ENCODE results near the gene WNK4.

WNK4 gene

GRCh38 chr17:42775534-42776098 is 4.8 kb upstream of the WNK4 start:
- H3K9me3 ChIP-seq (ENCODE audit: severe bottlenecking): no peaks in the 10 kb centered on the region
- DNase-seq: no peak
- no peak overlapping the region for H3K27ac ChIP-seq
- peaks cover 45% of the 10 kb centered on the region for H3K36me3 ChIP-seq
- TF ChIP-seq, protein P1, sequence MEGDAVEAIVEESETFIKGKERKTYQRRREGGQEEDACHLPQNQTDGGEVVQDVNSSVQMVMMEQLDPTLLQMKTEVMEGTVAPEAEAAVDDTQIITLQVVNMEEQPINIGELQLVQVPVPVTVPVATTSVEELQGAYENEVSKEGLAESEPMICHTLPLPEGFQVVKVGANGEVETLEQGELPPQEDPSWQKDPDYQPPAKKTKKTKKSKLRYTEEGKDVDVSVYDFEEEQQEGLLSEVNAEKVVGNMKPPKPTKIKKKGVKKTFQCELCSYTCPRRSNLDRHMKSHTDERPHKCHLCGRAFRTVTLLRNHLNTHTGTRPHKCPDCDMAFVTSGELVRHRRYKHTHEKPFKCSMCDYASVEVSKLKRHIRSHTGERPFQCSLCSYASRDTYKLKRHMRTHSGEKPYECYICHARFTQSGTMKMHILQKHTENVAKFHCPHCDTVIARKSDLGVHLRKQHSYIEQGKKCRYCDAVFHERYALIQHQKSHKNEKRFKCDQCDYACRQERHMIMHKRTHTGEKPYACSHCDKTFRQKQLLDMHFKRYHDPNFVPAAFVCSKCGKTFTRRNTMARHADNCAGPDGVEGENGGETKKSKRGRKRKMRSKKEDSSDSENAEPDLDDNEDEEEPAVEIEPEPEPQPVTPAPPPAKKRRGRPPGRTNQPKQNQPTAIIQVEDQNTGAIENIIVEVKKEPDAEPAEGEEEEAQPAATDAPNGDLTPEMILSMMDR (IDR thresholded peaks at IDR 0.05; ENCODE audit: low read depth, low read length): no peak
- no peaks in the 10 kb centered on the region for H3K27me3 ChIP-seq (ENCODE audit: insufficient read depth, low read depth, severe bottlenecking)
- H3K4me3 ChIP-seq (ENCODE audit: low read depth, low read length): no peak overlapping the region

DNA sequence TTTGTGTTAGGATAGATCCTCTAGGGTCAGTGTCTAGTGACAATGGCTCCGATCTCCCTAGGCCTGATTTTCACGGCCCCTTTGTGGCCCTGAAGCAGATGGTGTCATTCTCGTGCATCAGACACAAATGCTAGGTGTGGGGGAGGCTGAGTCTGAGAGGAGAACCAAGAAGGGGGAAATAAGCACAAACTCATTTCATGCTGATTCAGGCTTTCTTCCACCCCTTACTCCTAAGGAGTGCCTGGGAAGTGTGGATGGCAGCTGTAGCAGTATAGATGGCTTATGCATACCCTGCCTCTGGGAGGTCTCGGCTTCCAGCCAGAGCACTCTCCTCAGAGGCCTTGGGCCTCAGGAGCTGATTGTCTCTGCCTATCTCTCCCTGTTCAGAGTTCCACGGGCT is 1.8 kb upstream of the WNK4 start:
- peaks cover 6% of the 10 kb centered on the region for H3K27me3 ChIP-seq (ENCODE audit: insufficient read depth, low read depth, severe bottlenecking)
- peaks cover 45% of the 10 kb centered on the region for H3K36me3 ChIP-seq
- H3K27ac ChIP-seq: peak overlapping the region; percentile 45
- H3K9me3 ChIP-seq (ENCODE audit: severe bottlenecking): no peaks in the 10 kb centered on the region
- no peak for DNase-seq
- TF ChIP-seq, protein P1 (IDR thresholded peaks at IDR 0.05; ENCODE audit: low read depth, low read length): no peak
- H3K4me3 ChIP-seq (ENCODE audit: low read depth, low read length): no peak overlapping the region

GRCh38 chr17:42779304-42779935 is 990 bp upstream of the WNK4 start:
- peak overlapping the region; percentile 59 for H3K4me3 ChIP-seq (ENCODE audit: low read depth, low read length)
- peak overlapping the region; percentile 36 for H3K27ac ChIP-seq
- H3K36me3 ChIP-seq: peaks cover 44% of the 10 kb centered on the region
- H3K9me3 ChIP-seq (ENCODE audit: severe bottlenecking): no peaks in the 10 kb centered on the region
- TF ChIP-seq, protein P1 (IDR thresholded peaks at IDR 0.05; ENCODE audit: low read depth, low read length): no peak
- no peak for DNase-seq
- peaks cover 6% of the 10 kb centered on the region for H3K27me3 ChIP-seq (ENCODE audit: insufficient read depth, low read depth, severe bottlenecking)

GRCh38 chr17:42780851-42781638 is 635 bp downstream of the WNK4 start:
- TF ChIP-seq, protein P1 (IDR thresholded peaks at IDR 0.05; ENCODE audit: low read depth, low read length): no peak
- peak; percentile 47 for DNase-seq
- Histone ChIP-seq H3K36me3 (peaks cover 30% of the 10 kb centered on the region), H3K4me3 (ENCODE audit: low read depth, low read length) (peak overlapping the region; percentile 59), H3K27ac (peak overlapping the region; percentile 59), H3K27me3 (ENCODE audit: insufficient read depth, low read depth, severe bottlenecking) (peaks cover 9% of the 10 kb centered on the region), H3K9me3 (ENCODE audit: severe bottlenecking) (no peaks in the 10 kb centered on the region)

DNA sequence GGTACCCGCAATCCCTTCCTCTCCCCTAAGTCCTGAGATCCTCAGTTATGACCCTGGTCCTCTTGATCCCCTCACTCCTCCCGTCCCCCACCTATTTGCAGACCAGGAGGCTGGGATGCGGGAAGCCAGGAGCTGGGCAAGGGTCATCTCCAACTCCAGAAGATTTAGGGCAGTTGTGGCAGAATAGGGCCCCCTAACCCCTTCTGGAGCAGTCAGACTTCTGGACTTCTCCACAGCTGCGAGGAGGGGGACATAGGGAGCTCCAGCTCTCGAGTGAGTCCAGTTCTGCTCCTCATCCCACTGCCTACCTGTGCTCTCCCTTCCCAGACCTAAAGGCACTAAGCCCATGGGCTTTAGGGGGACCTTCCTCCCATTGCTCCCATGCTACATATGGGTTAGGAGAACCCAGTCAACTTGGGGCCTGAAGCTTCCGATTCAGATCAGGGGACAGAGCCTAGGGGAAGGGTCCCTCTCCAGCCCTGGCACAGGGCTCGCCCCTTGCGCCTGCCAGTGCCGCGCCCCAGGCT is 1.3 kb downstream of the WNK4 start:
- H3K27ac ChIP-seq: no peak overlapping the region
- TF ChIP-seq, protein P1 (IDR thresholded peaks at IDR 0.05; ENCODE audit: low read depth, low read length): no peak
- H3K9me3 ChIP-seq (ENCODE audit: severe bottlenecking): no peaks in the 10 kb centered on the region
- H3K27me3 ChIP-seq (ENCODE audit: insufficient read depth, low read depth, severe bottlenecking): peaks cover 10% of the 10 kb centered on the region
- peaks cover 26% of the 10 kb centered on the region for H3K36me3 ChIP-seq
- H3K4me3 ChIP-seq (ENCODE audit: low read depth, low read length): no peak overlapping the region
- no peak for DNase-seq
